A204.1 (cell line): Measurements from ENCODE around the gene FAM222B.

Experiments used
- FAIRE-seq: peaks from 2 replicates; lab custom pipeline; 2012; peaks lifted over from hg19 to GRCh38; lab: Jason Lieb, UNC

FAM222B gene

GRCh38 chr17:28710861-28711722 lies 131.5 kb downstream of the FAM222B start:
- FAIRE-seq: no peak

DNA sequence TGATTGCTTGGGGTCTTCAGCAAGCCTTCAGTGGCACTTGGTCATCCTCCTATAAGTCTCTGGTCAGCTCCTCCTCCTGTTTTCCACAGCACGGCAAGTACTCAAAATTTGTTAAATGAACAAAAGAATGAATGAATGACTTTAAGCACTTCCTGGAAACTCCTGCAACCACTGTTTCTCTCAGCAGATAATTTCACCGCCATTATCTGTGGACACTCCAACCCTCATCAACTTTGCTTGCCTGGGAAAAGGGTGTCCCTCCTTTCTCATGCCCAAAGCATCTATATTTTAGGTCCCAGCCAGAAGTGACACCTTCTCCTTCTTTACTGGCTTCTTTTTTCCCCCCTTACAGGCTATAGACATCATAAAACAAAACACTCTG lies 135.3 kb downstream of the FAM222B start:
- no peak for FAIRE-seq

DNA sequence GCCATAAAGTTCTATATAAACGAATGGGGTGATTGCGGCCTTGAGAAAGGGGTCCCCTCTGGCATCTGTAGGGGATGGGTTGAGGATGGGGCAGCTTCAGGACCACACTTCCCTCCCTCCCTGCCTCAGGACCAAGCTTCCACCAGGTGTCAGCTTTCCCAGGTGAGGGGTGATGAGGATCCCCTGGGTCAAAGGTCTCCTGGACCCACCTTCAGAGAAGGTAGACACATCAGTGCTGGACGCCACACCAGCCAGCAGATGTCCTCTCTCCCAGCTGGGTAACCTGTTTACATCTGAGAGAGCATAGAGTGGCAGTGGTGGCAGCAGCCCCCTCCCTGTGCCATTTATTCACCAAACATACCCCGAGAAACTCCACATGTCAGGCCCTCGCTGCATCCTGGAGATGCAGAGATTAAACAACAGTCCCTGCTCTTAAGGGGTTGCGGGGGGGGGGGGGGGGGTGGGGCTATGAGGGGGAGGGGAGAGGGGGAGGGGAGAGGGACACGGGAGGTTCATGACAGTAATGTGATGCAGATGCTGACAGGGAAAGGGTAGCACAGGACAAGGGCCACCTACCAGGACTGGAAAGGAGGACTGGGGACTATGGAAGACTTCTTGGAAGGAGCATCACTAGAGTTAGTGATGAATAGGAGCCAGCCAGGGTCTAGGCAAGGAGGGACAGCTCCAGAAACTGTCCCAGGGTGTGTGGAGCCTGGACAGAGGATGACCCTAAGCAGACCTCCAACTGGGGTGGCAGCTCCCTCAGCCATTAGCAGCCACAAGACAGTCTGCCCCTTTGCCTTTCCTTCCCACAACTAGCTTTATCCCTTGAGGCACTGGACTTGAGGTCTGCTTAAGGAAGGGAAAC lies 135.9 kb downstream of the FAM222B start:
- FAIRE-seq: no peak
